Activated CD4-positive, alpha-beta T cell treated with anti-CD3 and anti-CD28 coated beads for 24 hours (primary cell): Measurements from ENCODE around the gene PARN.
"Not testable (repeated sequence)": the region's sequence is repeated elsewhere in the genome, so short reads cannot be mapped to it uniquely, and the experiment has no call there.

Experiments
- DNase-seq, 2 donors: peaks; one replicate each; pipeline ENCODE4 v3.0.0-alpha.2; 2020; ENCODE audit warnings: low read depth in 2 of 2

Gene PARN

GRCh38 chr16:14437426-14437825 lies 192.6 kb downstream of the PARN start:
- no peak for DNase-seq

- no peak for DNase-seq
Observed at GRCh38 chr16:14436401-14436955, 193.6 kb downstream of the PARN start.

GRCh38 chr16:14434860-14435259 lies 195.2 kb downstream of the PARN start:
- DNase-seq: no peak

GRCh38 chr16:14428971-14429637 lies 201.0 kb downstream of the PARN start:
- DNase-seq: not testable (repeated sequence)

GRCh38 chr16:14428043-14428442 lies 202.0 kb downstream of the PARN start:
- DNase-seq: no peak

- no peak for DNase-seq
Observed at GRCh38 chr16:14427371-14427948, 202.6 kb downstream of the PARN start.

GRCh38 chr16:14424595-14424994 lies 205.5 kb downstream of the PARN start:
- no peak for DNase-seq

- DNase-seq: no peak
Observed at GRCh38 chr16:14423344-14423743, 206.7 kb downstream of the PARN start.

- no peak for DNase-seq
Observed at GRCh38 chr16:14420721-14421488, 209.2 kb downstream of the PARN start.

GRCh38 chr16:14420243-14420642 lies 209.8 kb downstream of the PARN start:
- not testable (repeated sequence) for DNase-seq

- no peak for DNase-seq
Observed at GRCh38 chr16:14419817-14420216, 210.2 kb downstream of the PARN start.

GRCh38 chr16:14418795-14419225 lies 211.2 kb downstream of the PARN start:
- no peak for DNase-seq

- DNase-seq: no peak
Observed at GRCh38 chr16:14416184-14416583, 213.9 kb downstream of the PARN start.

GRCh38 chr16:14415291-14415690 lies 214.8 kb downstream of the PARN start:
- no peak for DNase-seq

GRCh38 chr16:14409563-14409962 lies 220.5 kb downstream of the PARN start:
- no peak for DNase-seq

GRCh38 chr16:14407786-14408399 lies 222.2 kb downstream of the PARN start:
- DNase-seq: no peak

- DNase-seq: no peak
Observed at GRCh38 chr16:14405611-14406537, 224.2 kb downstream of the PARN start.

- not testable (repeated sequence) for DNase-seq
Observed at GRCh38 chr16:14403001-14403389, 227.1 kb downstream of the PARN start.

GRCh38 chr16:14402114-14403000 lies 227.7 kb downstream of the PARN start:
- DNase-seq: not testable (repeated sequence)

- not testable (repeated sequence) for DNase-seq
Observed at GRCh38 chr16:14401711-14402061, 228.4 kb downstream of the PARN start.
